ENCODE results near the gene RAP2C. TPM values are rescaled to one million over a fixed set of nuclear protein-coding genes. Genes with fewer than 3 reads are reported as not detected.

RAP2C gene
- total RNA-seq, 2 experiments from 2014 or later, result 13.8 to 22.1 TPM

- H3K27ac ChIP-seq (ENCODE audit: low read depth, low read length, poor library complexity, severe bottlenecking), result no peak overlapping the region
- no peak for DNase-seq (ENCODE audit: low spot score)
- intact Hi-C loops (cut with micrococcal nuclease; ENCODE audit: unreplicated experiment), result no loop called here
- H3K4me2 ChIP-seq (ENCODE audit: low read length), result no peak overlapping the region
- TF ChIP-seq CTCF (conservative IDR thresholded peaks at IDR 0.05; ENCODE audit: low read length), result no peak
- TF ChIP-seq EZH2phosphoT487 (IDR thresholded peaks at IDR 0.05; ENCODE audit: borderline replicate concordance, low read depth, low read length), result no peak
- no TSS peak for BruUV-seq (replicated peaks)
- POLR2A ChIA-PET, result no interaction called here
- no peaks in the 10 kb centered on the region for H3K9me3 ChIP-seq (ENCODE audit: low read length)
- H3K36me3 ChIP-seq (ENCODE audit: insufficient read depth, low read length), result no peaks in the 10 kb centered on the region
- no peaks in the 10 kb centered on the region for H4K20me1 ChIP-seq (ENCODE audit: insufficient read depth, low read length)
- H3K4me1 ChIP-seq (ENCODE audit: insufficient read depth, low read length, poor library complexity, severe bottlenecking), result no peaks in the 10 kb centered on the region
- CTCF ChIA-PET (ENCODE audit: unreplicated experiment), result no interaction called here
- no peaks in the 10 kb centered on the region for H3K79me2 ChIP-seq (ENCODE audit: insufficient read depth, low read depth, low read length)
- H2AFZ ChIP-seq (ENCODE audit: low read length), result no peak overlapping the region
- no peak overlapping the region for H3K4me3 ChIP-seq (ENCODE audit: low read depth, low read length, poor library complexity, severe bottlenecking)
- no peaks in the 10 kb centered on the region for H3K9me2 ChIP-seq (ENCODE audit: insufficient read depth, low read length)
These were observed 66.1 kb downstream of the RAP2C start for GRCh38 chrX:132153166-132153565.

Other genes with a start within 250 kb of the RAP2C start
- 25.4 and 28.8 TPM in 2 replicates for gene STK26, start 196.1 kb downstream of the RAP2C start, total RNA-seq (2014; rRNA removed; shearing (Covaris generic))
- gene STK26, start 196.1 kb downstream of the RAP2C start, total RNA-seq (2022), result 28.6 and 30.9 TPM in 2 replicates
- not detected in 2 replicates for gene FRMD7, start 91.4 kb downstream of the RAP2C start, total RNA-seq (2014; rRNA removed; shearing (Covaris generic))
- gene FRMD7, start 91.4 kb downstream of the RAP2C start, total RNA-seq (2022), result not detected in 2 replicates

Measured in OCI-LY7 (cell line).